HG03575 (cell line): ENCODE measurements around the gene POFUT2.

Experiments
- ATAC-seq: cut with Tn5 transposase; IDR thresholded peaks from one replicate; pipeline ENCODE4 v1.9.1; 2021; ENCODE audit not compliant: unreplicated experiment, insufficient number of reproducible peaks, low FRiP score; ENCODE audit errors: extremely low read depth

Gene POFUT2

DNA sequence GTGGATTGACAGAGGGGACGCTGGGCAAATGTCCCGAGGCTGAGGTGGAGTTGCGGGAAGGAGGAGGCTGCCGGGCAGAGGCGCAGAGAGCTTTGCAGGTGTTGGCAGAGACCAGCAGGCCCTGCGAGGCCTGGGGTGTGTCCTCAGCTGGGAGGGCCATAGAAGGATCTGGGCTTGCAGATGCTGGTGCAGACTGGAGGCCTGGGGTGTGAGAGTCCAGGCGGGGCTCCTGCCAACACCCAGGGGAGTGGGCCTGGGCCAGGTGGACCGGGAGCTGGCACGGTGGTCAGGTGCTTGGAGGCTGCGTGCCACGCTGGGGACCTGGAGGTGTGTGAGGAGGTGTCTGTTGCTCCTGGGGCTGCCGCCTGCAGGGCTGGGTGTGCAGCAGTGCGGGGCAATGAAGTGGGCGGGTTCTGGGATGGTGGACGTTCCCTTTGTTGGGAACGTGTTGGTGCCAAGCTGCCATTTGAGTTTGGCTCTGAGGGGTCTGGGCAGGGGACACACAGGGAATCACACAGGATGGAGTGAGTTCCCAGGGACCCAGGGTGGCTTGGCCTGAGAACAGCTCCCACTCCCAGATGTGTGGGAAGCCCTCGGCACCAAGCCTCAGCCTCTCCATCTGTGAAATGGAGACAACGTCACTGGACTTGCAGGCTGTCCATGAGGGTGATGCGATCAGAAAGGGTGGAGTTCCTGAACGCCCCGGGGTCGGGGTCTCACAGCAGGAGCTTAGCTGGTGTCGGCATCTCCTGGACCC is 39.9 kb upstream of the POFUT2 start:
- no peak for ATAC-seq

DNA sequence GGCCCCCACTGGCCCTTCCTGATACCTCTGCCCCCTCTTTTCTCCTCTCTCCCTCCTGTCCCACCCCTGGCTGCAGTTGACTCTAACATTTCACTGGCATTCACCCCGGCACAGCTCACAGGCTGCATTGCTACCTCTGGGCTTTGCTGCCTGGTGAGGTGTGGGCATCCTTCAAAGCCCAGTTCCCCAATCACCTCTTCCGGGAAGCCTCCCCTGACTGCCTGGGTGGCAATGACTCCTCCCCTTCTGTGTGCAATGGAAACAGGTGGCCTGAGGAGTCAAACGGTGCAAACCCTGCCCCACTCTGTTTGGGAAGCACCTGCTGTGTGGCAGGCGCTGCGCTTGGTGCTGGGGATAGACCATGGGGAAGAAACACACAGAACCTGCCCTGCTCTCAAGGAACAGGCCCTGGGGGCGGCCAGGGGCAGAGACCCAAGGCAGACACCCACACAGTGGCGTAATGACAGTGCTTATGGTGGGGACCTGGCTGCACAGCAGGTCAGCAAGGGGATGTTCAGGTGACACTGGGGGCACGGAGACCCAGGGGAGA is 39.3 kb upstream of the POFUT2 start:
- no peak for ATAC-seq

DNA sequence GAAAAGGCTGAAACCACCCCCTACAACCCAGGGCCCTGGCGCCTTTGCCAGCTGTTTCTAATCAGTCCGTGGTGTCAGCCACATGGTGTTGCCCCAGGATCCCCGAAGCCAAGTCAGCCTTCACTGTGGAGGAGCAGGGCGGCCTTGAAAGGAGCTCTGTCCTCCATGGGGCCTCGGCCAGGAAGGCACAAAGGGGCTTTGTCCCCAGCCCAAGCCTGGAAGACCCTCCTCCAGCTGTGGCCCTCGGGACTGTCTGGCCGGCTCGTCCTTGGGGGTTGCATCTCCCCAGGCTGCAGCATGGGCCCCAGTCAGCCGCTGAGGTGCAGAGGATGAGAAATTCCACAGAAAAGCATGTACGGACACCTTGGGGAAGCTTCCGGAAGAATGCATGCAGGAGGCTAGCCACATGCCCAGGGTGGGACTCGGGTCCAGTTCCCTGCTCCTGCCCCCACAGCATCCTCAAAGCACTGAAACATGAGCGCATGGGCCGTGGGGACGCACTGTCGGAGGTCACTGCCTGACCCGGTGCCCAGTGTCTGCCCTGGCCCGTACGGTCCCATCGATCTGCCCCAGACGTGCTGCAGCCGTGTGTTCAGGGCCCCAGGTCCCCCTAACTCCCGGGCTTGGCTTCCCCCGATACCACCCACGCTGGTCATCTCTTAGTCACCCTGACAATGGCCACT is 38.6 kb upstream of the POFUT2 start:
- ATAC-seq: no peak

DNA sequence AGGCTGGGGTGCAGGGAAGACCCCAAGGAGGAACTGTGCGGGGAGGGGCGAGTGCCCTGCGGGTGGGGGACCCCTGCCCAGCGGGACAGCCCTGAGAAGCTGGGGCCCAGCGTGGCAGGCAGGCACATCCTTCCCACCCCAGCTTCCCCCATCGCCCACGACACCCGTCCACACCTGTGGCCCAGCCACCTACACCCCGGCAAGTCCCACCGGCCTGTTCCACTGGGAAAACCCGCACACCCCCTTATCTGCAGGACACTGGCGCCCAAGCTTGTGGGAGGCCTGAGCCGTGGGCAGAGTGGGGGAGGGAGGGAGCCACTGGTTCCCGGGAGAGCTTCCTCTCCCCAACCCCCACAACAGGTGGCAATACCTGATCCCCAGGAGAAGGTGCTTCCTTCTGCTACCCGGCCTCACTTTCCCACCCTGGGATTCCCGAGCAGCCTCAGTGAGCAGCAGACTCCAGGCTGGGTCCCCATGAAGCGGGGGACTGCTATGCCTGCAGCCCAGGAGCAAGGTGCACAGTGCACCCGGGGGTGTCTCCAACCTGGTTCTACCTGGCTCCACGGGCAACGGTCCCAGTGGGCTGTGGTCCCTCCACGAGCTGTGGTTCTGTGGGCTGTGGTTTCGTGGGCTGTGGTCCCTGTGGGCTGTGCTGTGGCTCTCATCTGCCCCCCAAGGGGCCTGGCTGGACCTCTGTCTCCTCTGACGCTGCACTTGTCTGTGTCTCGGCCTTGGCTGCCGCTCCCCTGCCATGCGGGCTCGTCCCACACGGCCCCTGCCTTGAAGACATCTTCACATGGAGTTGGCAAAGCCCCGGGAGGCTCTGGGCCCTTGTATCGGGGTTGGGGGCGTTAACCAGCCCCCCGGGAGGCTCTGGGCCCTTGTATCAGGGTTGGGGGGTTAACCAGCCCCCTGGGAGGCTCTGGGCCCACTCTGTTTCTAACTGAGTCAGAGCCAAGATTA is 37.8 kb upstream of the POFUT2 start:
- no peak for ATAC-seq

DNA sequence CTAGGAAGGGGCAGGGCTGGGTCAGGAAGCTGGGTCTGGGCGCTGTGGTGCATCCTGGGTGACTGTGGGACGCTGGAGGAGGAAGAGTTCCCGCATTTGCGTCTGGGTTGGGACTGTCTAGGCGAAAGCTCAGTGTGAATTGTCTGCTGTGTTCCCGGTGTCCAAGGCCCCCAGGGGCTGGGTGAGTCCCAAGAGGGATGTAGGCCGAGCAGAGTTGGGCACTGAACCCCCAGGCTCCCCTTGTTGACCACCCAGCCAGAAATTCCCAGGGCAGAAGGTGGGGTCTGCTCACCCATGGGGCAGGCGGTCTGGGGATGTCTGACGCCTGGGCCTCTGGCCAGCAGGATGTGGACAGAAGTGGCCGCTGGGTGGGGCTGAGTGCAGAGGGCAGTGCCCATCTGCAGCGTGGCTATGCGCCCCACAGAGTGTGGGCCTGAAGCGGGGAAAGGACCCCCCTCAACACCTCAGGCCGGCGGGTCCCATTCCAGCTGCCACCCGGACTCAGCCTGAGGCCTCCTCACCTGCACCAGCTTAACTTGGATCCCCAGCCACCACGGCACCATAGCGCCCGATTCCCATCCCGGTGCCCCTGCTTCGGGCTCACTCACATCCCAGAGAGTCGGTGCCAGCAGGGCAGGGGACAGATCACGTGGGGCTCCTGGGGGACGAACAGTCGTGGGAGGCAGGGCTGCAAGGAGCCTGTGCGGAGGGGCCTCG is 37.0 kb upstream of the POFUT2 start:
- ATAC-seq: no peak

DNA sequence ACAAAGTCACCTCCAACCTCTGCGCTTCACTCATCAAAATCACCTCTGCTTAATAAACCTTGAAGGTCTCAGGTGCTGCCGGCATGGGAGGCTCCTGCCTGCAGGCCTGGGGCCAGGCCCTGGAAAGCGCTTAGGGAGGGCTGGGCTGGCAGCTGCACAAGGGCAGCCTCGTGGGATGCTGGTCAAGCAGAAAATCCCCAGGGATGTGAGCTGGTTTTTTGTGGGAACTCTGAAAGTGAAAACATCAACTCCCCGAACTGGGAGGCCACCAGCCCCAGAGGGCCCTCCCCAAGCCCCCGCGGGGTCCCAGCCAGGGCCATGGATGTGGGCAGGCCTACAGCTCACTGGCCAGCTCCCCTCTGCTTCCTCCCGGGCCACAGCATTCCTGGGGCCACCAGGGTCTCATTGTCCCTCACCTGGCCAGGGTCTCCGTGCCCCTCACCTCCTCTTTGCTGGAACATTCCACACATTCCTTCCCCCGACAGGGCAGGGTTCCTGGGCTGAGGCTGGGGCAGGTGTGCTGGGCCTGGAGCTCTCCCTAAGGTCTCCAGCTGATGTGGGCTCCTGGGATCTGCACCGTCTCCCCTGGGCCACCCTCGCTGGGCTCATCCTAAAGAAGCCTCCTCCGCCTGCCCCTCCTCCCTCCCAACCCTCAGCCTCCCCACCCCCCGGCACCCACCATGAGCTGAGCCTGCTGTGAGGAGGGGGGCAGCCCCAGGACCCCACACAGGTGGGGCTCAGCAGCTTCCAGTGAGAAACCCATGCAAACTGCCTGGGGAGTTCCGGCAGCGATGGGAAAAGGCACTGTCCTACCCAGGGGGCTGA is 36.0 kb upstream of the POFUT2 start:
- ATAC-seq: no peak

DNA sequence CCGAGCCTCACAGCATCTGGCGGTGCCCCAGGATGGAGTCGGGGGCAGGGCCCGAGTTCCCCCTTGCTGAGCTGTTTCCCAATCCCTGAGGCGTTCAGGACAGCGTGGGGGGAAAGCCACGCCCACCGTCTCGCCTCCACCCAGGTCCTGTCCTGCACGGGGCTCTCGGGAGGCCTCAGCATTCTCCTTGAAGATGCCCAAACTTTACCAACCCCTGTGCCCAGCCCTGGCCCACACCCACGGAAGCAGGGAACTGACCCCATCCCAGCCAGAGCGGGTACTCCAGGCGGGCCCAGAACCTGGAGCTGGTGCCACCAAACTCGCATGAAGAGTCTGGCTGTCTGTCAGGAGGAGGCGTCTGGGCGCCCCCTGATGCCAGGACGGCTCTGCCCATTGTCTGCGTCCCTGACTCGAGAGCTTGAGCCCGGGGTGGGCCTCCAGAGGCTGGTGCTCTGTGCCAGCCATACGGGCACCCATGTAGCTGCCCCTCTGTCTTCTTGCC is 35.3 kb upstream of the POFUT2 start:
- no peak for ATAC-seq

DNA sequence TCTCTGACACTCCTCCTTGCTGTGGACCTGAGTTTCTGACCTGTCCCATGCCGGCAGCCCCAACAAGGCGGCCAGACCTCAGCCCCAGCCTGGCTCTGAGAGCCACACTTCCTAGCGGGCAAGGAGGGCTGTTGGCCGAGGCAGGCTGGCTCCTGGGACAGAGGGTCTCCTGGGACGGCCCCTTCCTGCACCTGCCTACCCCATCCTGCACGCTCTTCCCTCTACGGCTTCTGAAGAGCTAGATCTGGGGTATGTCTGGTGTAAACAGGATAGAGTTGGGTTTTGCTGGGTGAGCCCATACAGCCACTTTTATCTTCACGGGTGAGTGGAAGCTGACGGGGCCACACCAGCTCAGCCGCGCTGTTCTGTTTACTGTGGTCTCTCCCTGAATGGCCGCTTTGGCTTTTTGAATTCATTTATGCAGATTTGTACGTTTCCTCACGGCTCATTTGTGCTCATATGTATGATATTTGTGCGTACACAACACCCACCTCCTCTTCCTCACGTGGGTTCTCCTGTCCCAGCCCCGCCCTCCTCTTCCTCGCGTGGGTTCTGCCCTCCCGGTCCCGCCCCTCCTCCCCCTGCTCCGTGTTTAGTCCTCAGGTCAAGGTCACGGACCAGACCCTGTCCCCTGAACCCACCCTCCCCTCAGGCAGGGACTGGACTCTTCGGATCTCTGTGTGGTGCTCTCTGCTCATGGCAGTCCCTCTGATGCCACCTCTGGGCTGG is 34.7 kb upstream of the POFUT2 start:
- no peak for ATAC-seq

DNA sequence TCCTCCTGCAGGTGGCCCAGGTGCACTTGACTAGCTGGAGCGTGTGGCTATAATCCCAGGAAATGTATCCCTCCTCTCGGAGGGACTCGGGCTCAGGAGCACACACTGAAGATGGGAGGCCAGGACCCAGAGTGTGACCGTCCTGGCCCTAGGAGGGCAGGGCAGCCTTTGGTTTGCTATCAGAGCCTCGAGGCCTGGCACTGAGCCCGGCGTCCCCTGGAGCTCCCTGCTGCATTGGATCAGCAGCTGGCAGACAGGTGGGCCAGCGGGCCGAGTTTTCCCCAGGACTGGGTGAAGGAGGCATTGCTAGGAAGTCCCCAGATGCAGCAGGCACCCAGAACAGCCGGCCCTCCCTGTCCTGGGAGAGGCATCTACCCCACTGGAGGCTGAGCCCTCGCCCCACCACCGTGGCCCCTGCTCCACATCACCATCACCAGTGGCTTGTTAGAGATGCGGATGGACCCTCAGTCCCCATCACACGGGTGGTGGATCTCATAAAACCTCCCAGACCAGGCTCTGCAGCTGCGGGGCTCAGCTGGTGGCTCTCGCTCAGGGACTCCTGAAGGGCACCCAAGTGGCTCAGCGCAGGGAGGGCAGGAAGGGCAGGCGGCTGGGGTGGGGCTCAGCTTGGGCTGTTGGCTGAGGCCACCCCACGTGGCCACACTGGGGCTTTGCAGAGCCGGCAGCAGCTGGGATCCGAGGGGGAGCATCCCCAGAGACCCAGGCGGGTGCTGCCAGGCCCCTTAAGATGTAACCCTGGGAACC is 32.7 kb upstream of the POFUT2 start:
- no peak for ATAC-seq

DNA sequence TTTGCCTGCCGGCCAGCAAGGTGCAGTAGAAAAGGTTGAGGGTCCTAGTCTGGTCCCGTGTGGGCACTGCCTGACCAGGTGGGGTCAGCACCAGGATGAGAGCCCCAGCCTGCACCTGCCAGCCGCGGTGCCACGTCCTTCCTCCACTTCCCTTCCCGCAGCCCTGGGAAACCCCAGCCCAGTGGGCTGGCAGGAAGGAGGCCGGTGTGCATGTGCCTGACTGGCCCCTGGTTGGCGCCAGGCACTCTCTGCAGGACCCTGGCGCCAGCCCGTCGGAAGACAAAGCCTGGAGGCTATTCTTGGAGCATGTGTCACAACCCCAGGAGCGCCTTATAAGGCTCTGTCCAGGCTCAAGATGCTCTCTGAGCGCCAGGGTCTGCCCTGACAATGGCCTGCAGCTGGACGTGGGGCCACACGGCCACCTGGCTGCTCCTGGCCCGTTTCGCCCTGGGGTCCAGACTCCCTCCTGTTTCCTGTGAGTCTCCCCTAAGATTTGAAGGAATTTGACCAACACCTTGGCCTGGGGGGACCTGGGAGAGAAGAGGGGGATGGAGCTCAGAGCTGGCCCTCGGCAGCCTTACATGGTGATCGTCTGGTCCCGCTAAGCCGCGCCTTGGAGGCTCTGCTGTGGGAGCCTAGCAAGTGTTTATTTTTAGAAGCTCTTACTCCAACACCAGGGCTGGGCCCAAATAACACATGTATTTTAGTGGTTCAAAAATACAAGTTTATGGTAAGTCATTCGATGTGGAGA is 31.9 kb upstream of the POFUT2 start:
- no peak for ATAC-seq

DNA sequence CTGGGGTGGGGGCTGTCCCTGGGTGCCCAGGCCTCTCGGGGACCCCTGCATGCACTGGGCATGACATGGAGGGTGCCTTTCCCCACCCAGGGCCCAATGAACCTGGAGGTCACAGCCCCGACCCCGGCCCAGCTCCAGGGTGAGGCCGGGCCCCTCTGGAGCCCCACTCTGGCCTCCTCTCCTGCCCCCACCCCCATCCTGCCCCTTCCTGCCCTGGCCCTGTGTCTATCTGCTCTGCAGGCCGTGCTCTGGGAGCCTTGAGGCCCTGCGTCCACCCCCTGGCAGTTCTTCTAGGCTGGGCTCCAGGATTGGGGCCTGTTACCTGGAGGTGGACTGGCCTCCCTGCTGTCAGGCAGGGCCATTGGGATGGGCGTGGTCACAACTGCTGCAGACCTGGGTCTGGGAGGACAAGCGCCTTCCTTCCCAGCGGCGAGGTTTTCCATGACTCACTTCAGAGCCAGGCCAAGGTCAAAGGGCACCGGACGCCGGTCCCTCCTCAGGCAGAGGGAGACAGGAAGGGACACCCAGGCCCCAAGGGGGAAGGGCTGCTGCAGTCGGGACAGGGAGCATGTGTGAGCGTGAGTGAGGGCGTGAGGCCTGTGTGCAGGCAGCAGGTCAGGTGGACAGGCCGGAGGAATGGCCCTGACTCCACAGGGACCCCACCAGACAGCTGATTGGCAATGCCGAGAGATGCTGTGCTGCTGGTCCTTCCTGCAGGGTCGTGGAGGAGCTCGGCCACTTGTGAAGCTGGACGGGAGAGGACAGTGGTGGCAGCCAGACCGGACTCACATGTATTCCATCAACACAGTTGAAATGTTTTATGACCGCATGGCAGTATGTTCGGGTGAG is 31.1 kb upstream of the POFUT2 start:
- no peak for ATAC-seq

DNA sequence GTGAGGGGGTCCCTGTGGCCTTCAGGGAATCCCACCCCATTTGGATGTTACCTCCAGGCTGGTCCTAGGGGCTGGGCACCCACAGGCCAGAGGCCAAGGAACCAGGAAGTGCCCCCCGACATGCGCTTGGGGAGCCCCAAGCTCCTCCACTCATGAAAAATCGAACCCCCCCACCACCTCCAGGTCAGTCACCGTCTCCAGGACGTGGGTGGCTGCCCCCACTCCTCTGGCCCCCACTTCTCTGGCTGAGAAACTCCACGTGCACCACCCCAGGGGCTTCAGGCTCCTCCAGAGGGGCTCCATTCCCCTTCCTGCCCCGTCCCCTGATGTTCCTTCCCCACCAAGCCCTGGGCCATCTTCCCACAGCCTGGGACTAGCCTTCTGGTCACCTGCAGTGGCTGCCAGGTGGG is 30.5 kb upstream of the POFUT2 start:
- no peak for ATAC-seq

DNA sequence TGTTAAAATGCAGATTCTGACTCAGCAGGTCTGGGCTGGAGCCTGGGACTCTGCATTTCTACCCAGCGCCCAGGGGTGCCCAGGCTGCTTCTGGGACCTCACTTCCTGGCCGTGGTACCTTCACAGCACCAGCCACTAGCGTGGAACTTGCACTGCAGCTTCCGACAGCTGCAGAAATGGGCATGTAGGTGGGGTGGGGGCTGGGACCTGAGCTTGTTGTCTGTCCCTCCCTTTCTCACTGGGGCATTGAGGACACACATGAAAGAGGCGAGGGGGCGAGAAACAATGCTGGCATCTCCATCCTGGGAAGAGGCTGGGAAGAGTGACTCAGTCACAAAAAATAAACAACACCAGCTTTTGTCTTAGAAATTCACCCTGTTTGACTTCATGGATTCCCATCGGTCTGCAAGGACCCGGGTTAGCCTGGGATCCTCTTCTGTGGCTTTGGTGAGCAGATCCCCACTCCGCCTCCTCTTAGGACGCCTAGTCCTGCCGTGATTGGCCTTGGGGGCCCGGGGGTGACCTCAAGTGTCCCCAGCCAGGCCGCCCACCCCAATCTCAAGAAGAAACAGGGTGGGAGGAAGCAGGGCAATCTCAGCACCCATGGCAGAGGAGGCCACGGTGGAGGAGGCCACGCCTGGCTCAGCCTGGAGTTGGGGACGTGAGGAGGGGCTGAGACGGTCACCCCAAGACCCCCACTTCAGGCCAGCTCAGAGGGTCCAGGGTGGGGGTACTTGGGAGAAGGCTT is 29.9 kb upstream of the POFUT2 start:
- ATAC-seq: no peak

DNA sequence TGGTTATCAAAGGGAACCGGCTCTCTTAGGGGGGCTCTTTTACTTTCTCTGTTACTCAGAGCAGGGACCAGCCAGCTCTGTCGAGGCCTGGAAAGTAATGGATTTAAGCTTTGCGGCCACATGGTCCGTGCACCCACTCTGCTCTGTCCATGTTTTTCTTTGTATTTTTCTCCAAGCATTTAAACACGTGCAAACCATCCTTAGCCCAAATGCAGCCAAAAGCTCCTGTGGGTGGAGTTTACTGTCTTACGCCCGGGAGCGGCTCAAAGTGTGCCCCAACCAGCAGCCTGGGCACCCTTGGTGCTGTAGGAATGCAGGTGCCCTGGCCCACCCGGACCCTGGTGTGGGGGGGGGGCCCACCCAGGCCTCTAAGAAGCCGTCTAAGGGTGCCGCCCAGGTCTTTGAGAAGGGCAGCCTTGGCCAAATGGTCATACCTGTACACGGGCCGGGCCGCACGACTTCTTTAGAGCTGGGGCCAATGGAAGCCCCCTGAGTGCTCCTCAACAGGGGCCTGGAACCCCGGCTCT is 29.2 kb upstream of the POFUT2 start:
- no peak for ATAC-seq
